Measurements from ENCODE around the gene MBOAT1. TPM values are rescaled to one million over a fixed set of nuclear protein-coding genes. Genes with fewer than 3 reads are reported as not detected.

MBOAT1 gene
- polyA plus RNA-seq, 1 of the 3 experiments (the other 2 are of a cell fraction), result 3.0 TPM

- Histone ChIP-seq H3K27me3 (ENCODE audit: insufficient read depth) (no peaks in the 10 kb centered on the region), H3K9ac (no peak overlapping the region), H3K79me2 (ENCODE audit: insufficient read depth) (no peaks in the 10 kb centered on the region), H2AFZ (ENCODE audit: low read depth) (no peak overlapping the region), H3K27ac (ENCODE audit: low read depth in 2 of 2, low read length in 1 of 2) (no peak overlapping the region), H3K9me2 (no peaks in the 10 kb centered on the region), H4K20me1 (ENCODE audit: insufficient read depth) (no peaks in the 10 kb centered on the region), H3K9me3 (no peaks in the 10 kb centered on the region), H3F3A (replicated peaks; ENCODE audit: insufficient read depth) (peaks cover 11% of the 10 kb centered on the region), H3K36me3 (replicated peaks in 1 of 2; ENCODE audit: control insufficient read depth in 1 of 2, insufficient read depth in 2 of 2, low read length in 1 of 2) (no peaks in the 10 kb centered on the region), H3K4me3 (ENCODE audit: low read depth in 2 of 2, low read length in 1 of 2) (no peak overlapping the region), H3K4me1 (ENCODE audit: control insufficient read depth in 1 of 2, insufficient read depth in 2 of 2, low read depth in 1 of 2, low read length in 1 of 2) (0 out of 4 replicates have a peak, but pooled peaks cover 0 to 6% of the 10 kb centered on the region in 2 experiments), H3K4me2 (no peak overlapping the region)
- no peak for DNase-seq
- POLR2A ChIA-PET, result no interaction called here
- TF ChIP-seq FOSL2 (IDR thresholded peaks at IDR 0.05; ENCODE audit: borderline replicate concordance, low read depth) (no peak), CTCF (IDR thresholded peaks at IDR 0.05) (no peak)
- CTCF ChIA-PET, result no interaction called here
- WGBS (ENCODE audit: low lambda C conversion rate), result 93% methylated on average over 3 of the region's 3 CpGs
Measured at GRCh38 chr6:20183706-20184105, 28.6 kb downstream of the MBOAT1 start.

GRCh38 chr6:20182926-20183521 lies 29.2 kb downstream of the MBOAT1 start:
- Histone ChIP-seq H3K4me1 (ENCODE audit: control insufficient read depth in 1 of 2, insufficient read depth in 2 of 2, low read depth in 1 of 2, low read length in 1 of 2) (0 out of 4 replicates have a peak, but pooled peaks cover 0 to 6% of the 10 kb centered on the region in 2 experiments), H3K9me2 (no peaks in the 10 kb centered on the region)

More at GRCh38 chr6:20182926-20183521, 29.2 kb downstream of the MBOAT1 start:
- ChIA-PET CTCF (no interaction called here), POLR2A (no interaction called here)
- Histone ChIP-seq H4K20me1 (ENCODE audit: insufficient read depth) (no peaks in the 10 kb centered on the region), H3K4me2 (no peak overlapping the region), H3K27ac (ENCODE audit: low read depth in 2 of 2, low read length in 1 of 2) (no peak overlapping the region), H3F3A (replicated peaks; ENCODE audit: insufficient read depth) (peaks cover 11% of the 10 kb centered on the region), H2AFZ (ENCODE audit: low read depth) (no peak overlapping the region), H3K36me3 (replicated peaks in 1 of 2; ENCODE audit: control insufficient read depth in 1 of 2, insufficient read depth in 2 of 2, low read length in 1 of 2) (no peaks in the 10 kb centered on the region), H3K4me3 (ENCODE audit: low read depth in 2 of 2, low read length in 1 of 2) (no peak overlapping the region), H3K9me3 (no peaks in the 10 kb centered on the region), H3K27me3 (ENCODE audit: insufficient read depth) (no peaks in the 10 kb centered on the region), H3K9ac (no peak overlapping the region), H3K79me2 (ENCODE audit: insufficient read depth) (no peaks in the 10 kb centered on the region)
- DNase-seq, result no peak
- TF ChIP-seq MXI1 (IDR thresholded peaks at IDR 0.05; ENCODE audit: low read depth, low read length), result no peak
- TF ChIP-seq EP300 (IDR thresholded peaks at IDR 0.05; ENCODE audit: borderline replicate concordance in 1 of 2, low read depth in 1 of 2, low read length in 1 of 2), result no peak
- TF ChIP-seq TCF12 (IDR thresholded peaks at IDR 0.05), result no peak
- TF ChIP-seq SIN3A (IDR thresholded peaks at IDR 0.05; ENCODE audit: borderline replicate concordance, low read depth, low read length), result no peak
- no peak for TF ChIP-seq IRF3 (IDR thresholded peaks at IDR 0.05; ENCODE audit: low read depth, low read length)
- TF ChIP-seq TAF1 (IDR thresholded peaks at IDR 0.05; ENCODE audit: borderline replicate concordance, low read depth, low read length), result no peak
- no peak for TF ChIP-seq RXRA (IDR thresholded peaks at IDR 0.05; ENCODE audit: borderline replicate concordance, low read depth)
- TF ChIP-seq RCOR1 (IDR thresholded peaks at IDR 0.05; ENCODE audit: low read length), result no peak
- TF ChIP-seq REST (IDR thresholded peaks at IDR 0.05; ENCODE audit: low read depth, low read length), result no peak
- TF ChIP-seq MAX (IDR thresholded peaks at IDR 0.05; ENCODE audit: low read depth), result no peak
- no peak for TF ChIP-seq SMC3 (IDR thresholded peaks at IDR 0.05; ENCODE audit: low read depth, low read length)
- no peak for TF ChIP-seq GATA2 (CRISPR knock-in tag; IDR thresholded peaks at IDR 0.05)
- no peak for TF ChIP-seq ELF1 (IDR thresholded peaks at IDR 0.05)
- TF ChIP-seq JUND (IDR thresholded peaks at IDR 0.05), result no peak
- TF ChIP-seq POLR2AphosphoS5 (IDR thresholded peaks at IDR 0.05; ENCODE audit: low read depth, low read length), result no peak
- TF ChIP-seq USF1 (IDR thresholded peaks at IDR 0.05; ENCODE audit: borderline replicate concordance, low read depth), result no peak
- no peak for TF ChIP-seq RFX5 (IDR thresholded peaks at IDR 0.05; ENCODE audit: low read length)
- no peak for TF ChIP-seq FOSL2 (IDR thresholded peaks at IDR 0.05; ENCODE audit: borderline replicate concordance, low read depth)
- WGBS (ENCODE audit: low lambda C conversion rate), result 87% methylated on average over 2 of the region's 2 CpGs

All from SK-N-SH (cell line).